ENCODE results near the gene C17orf67.

Gene C17orf67

DNA sequence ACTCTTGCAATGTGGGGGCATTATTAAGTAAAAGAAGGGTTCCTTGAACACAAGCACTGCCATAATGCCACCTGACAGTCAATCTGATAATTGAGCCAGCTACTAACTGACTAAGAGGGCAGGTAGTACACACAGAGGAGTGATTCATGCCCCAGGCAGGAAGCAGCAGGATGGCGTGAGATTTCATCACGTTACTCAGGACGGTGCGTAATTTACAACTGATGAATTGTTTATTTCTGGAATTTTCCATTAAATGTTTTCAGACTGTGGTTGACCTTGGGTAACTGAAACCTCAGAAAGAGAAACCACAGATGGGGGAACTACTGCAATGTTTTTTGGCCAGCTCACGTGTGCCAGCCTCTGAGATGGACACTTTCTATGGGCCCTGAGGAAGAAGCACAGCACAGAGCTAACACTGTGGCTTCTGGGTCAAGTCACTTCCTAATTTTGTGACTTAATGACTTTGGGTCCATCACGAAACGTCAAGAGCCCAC lies 46.7 kb downstream of the C17orf67 start:
- DNase-seq (ENCODE audit: extremely low read depth, insufficient read length), result peak; percentile 14
- no peaks in the 10 kb centered on the region for H3K27me3 ChIP-seq (replicated peaks; ENCODE audit: control insufficient read depth, insufficient read depth, low read length)
- no peaks in the 10 kb centered on the region for H3K36me3 ChIP-seq (ENCODE audit: control insufficient read depth, insufficient read depth, low read length)
- TF ChIP-seq CTCF (IDR thresholded peaks at IDR 0.05; ENCODE audit: insufficient read depth, low read length, poor library complexity, severe bottlenecking), result no peak
- no peak overlapping the region for H3K4me3 ChIP-seq (replicated peaks; ENCODE audit: low read depth, low read length)

DNA sequence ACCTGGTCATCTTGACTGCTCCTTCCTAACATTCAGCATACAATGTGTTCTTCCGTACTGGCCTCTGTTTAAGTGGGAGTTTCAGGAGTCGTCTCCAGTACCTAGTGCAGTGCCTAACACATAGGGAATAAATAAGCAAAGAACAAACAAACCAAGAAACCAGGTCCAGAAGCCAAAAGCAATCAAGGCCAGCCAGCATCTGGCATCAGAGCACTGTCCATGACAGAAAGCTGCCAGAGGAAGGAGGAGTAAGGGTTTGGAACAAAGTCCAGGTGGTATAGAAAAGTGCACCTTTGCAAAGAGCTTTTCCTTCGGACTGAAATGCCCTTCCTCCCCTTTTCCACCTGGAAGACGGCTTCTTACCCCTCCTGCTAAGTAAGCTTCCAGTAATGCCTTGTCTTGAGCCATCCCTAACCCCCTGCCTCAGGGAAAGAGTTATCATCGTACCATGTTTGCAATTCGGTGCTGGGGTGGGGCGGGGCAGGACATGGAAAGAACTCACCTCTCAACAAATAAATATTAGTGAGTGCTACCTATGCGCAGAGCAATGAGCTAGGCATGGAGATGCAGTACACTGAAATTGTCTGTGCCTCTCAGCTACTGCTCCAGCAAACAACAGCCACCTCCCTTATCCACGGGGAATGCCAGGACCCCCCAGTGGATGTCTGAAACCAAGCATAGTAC lies 47.6 kb downstream of the C17orf67 start:
- Histone ChIP-seq H3K27me3 (replicated peaks; ENCODE audit: control insufficient read depth, insufficient read depth, low read length) (no peaks in the 10 kb centered on the region), H3K36me3 (ENCODE audit: control insufficient read depth, insufficient read depth, low read length) (no peaks in the 10 kb centered on the region), H3K4me3 (replicated peaks; ENCODE audit: low read depth, low read length) (no peak overlapping the region)
- TF ChIP-seq CTCF (IDR thresholded peaks at IDR 0.05; ENCODE audit: insufficient read depth, low read length, poor library complexity, severe bottlenecking), result no peak
- DNase-seq (ENCODE audit: extremely low read depth, insufficient read length), result no peak

DNA sequence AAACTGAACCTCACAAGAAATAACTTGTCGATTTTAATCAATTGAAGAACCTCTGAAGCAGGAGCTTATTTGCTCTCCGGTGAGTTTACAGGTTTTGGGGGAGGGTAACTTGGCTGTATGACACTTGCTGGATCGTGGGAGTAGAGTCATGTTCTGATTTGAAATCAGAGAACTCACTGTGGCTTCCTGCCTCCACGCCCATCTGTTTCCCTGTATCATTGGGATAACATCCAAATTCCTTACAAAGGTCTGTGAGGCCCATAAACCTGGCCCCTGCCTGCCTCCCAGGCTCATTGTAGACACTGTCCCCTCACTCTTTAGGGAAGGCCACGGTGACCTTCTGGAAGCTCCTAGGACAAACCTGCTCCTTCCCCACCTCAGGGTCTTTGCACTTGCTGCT lies 48.3 kb downstream of the C17orf67 start:
- Histone ChIP-seq H3K4me3 (replicated peaks; ENCODE audit: low read depth, low read length) (no peak overlapping the region), H3K36me3 (ENCODE audit: control insufficient read depth, insufficient read depth, low read length) (no peaks in the 10 kb centered on the region), H3K27me3 (replicated peaks; ENCODE audit: control insufficient read depth, insufficient read depth, low read length) (no peaks in the 10 kb centered on the region)
- no peak for TF ChIP-seq CTCF (IDR thresholded peaks at IDR 0.05; ENCODE audit: insufficient read depth, low read length, poor library complexity, severe bottlenecking)
- DNase-seq (ENCODE audit: extremely low read depth, insufficient read length), result no peak

DNA sequence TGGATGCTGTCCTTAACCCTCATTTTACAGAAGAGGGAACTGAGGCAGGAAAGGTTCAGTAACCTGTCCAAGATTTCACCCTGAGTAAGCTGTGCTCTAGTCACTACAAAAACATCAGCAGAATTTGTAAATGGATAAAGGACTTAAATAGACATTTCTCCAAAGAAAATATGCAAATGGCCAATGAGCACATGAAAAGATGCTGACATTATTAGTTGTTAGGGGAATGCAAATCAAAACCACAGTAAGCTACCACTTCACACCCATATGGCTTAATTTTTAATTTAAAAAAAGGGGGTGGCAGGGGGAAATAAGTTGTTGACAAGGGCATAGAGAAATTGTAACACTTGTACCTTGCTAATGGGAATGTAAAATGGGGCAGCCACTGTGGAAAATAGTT lies 51.4 kb downstream of the C17orf67 start:
- Histone ChIP-seq H3K36me3 (ENCODE audit: control insufficient read depth, insufficient read depth, low read length) (no peaks in the 10 kb centered on the region), H3K27me3 (replicated peaks; ENCODE audit: control insufficient read depth, insufficient read depth, low read length) (no peaks in the 10 kb centered on the region), H3K4me3 (replicated peaks; ENCODE audit: low read depth, low read length) (no peak overlapping the region)
- DNase-seq (ENCODE audit: extremely low read depth, insufficient read length), result no peak
- TF ChIP-seq CTCF (IDR thresholded peaks at IDR 0.05; ENCODE audit: insufficient read depth, low read length, poor library complexity, severe bottlenecking), result no peak

- no peaks in the 10 kb centered on the region for H3K36me3 ChIP-seq (ENCODE audit: control insufficient read depth, insufficient read depth, low read length)
- TF ChIP-seq CTCF (IDR thresholded peaks at IDR 0.05; ENCODE audit: insufficient read depth, low read length, poor library complexity, severe bottlenecking), result no peak
- no peak for DNase-seq (ENCODE audit: extremely low read depth, insufficient read length)
- H3K4me3 ChIP-seq (replicated peaks; ENCODE audit: low read depth, low read length), result no peak overlapping the region
- no peaks in the 10 kb centered on the region for H3K27me3 ChIP-seq (replicated peaks; ENCODE audit: control insufficient read depth, insufficient read depth, low read length)
These were observed 51.8 kb downstream of the C17orf67 start for GRCh38 chr17:56781906-56782305.

All from GM06990 (cell line).